Neuron (in vitro differentiated cells): ENCODE measurements around the gene DPH2.

Experiments
- H2AFZ ChIP-seq: one replicate; pipeline ENCODE4 v1.6.1; 2013; ENCODE audit warnings: low read depth, mild to moderate bottlenecking, inconsistent platforms, low read length, moderate library complexity
- H3K27me3 ChIP-seq: one replicate; pipeline ENCODE4 v1.6.1; 2013; ENCODE audit warnings: low read length; ENCODE audit not compliant: insufficient read depth
- H3K36me3 ChIP-seq: one replicate; pipeline ENCODE4 v1.6.1; 2013; ENCODE audit warnings: low read length; ENCODE audit not compliant: insufficient read depth
- H3K4me1 ChIP-seq: one replicate; pipeline ENCODE4 v1.6.1; 2013; ENCODE audit warnings: low read length; ENCODE audit not compliant: insufficient read depth
- H3K4me3 ChIP-seq: 2 replicates; pipeline ENCODE4 v1.5.1; 2013; ENCODE audit warnings: mild to moderate bottlenecking, low read length, moderate library complexity
- H3K9me3 ChIP-seq: one replicate; pipeline ENCODE4 v1.6.1; 2013; ENCODE audit warnings: low read length

Gene DPH2

GRCh38 chr1:43949678-43950077, 20.1 kb upstream of the DPH2 start:
- H3K4me1 ChIP-seq = peaks cover 31% of the 10 kb centered on the region
- H3K36me3 ChIP-seq = peaks cover 10% of the 10 kb centered on the region
- no peaks in the 10 kb centered on the region for H3K9me3 ChIP-seq
- no peaks in the 10 kb centered on the region for H3K27me3 ChIP-seq
- no peak overlapping the region for H2AFZ ChIP-seq
- no peak overlapping the region for H3K4me3 ChIP-seq

GRCh38 chr1:43951021-43951985, 18.5 kb upstream of the DPH2 start:
- H2AFZ ChIP-seq = no peak overlapping the region
- H3K4me1 ChIP-seq = peaks cover 27% of the 10 kb centered on the region
- H3K27me3 ChIP-seq = no peaks in the 10 kb centered on the region
- H3K36me3 ChIP-seq = peaks cover 10% of the 10 kb centered on the region
- no peaks in the 10 kb centered on the region for H3K9me3 ChIP-seq
- no peak overlapping the region for H3K4me3 ChIP-seq

GRCh38 chr1:43952731-43953346, 17.0 kb upstream of the DPH2 start:
- Histone ChIP-seq H2AFZ (no peak overlapping the region), H3K27me3 (no peaks in the 10 kb centered on the region), H3K36me3 (peaks cover 25% of the 10 kb centered on the region), H3K4me1 (peaks cover 19% of the 10 kb centered on the region), H3K9me3 (no peaks in the 10 kb centered on the region), H3K4me3 (no peak overlapping the region)

- Histone ChIP-seq H3K4me1 (peaks cover 14% of the 10 kb centered on the region), H3K4me3 (no peak overlapping the region), H3K9me3 (no peaks in the 10 kb centered on the region), H2AFZ (no peak overlapping the region), H3K27me3 (no peaks in the 10 kb centered on the region), H3K36me3 (peaks cover 28% of the 10 kb centered on the region)
Measured at GRCh38 chr1:43953361-43953760, 16.4 kb upstream of the DPH2 start.

- Histone ChIP-seq H3K4me3 (no peak overlapping the region), H2AFZ (no peak overlapping the region), H3K36me3 (peaks cover 30% of the 10 kb centered on the region), H3K9me3 (no peaks in the 10 kb centered on the region), H3K27me3 (no peaks in the 10 kb centered on the region), H3K4me1 (peaks cover 12% of the 10 kb centered on the region)
Measured at GRCh38 chr1:43954036-43954435, 15.8 kb upstream of the DPH2 start.

- no peaks in the 10 kb centered on the region for H3K27me3 ChIP-seq
- peaks cover 35% of the 10 kb centered on the region for H3K36me3 ChIP-seq
- no peak overlapping the region for H2AFZ ChIP-seq
Measured at GRCh38 chr1:43956234-43956633, 13.6 kb upstream of the DPH2 start.

GRCh38 chr1:43957407-43958040, 12.3 kb upstream of the DPH2 start:
- Histone ChIP-seq H3K27me3 (no peaks in the 10 kb centered on the region), H3K4me1 (peaks cover 12% of the 10 kb centered on the region), H2AFZ (no peak overlapping the region), H3K36me3 (peaks cover 45% of the 10 kb centered on the region), H3K9me3 (no peaks in the 10 kb centered on the region), H3K4me3 (no peak overlapping the region)

More at GRCh38 chr1:43956234-43956633, 13.6 kb upstream of the DPH2 start:
- peaks cover 12% of the 10 kb centered on the region for H3K4me1 ChIP-seq
- no peaks in the 10 kb centered on the region for H3K9me3 ChIP-seq
- no peak overlapping the region for H3K4me3 ChIP-seq

- Histone ChIP-seq H3K9me3 (no peaks in the 10 kb centered on the region), H3K4me1 (peaks cover 3% of the 10 kb centered on the region), H3K27me3 (no peaks in the 10 kb centered on the region), H3K4me3 (no peak overlapping the region), H3K36me3 (peaks cover 50% of the 10 kb centered on the region), H2AFZ (no peak overlapping the region)
Measured at GRCh38 chr1:43958351-43959255, 11.2 kb upstream of the DPH2 start.

GRCh38 chr1:43960798-43961197, 9.0 kb upstream of the DPH2 start:
- Histone ChIP-seq H3K27me3 (no peaks in the 10 kb centered on the region), H3K9me3 (no peaks in the 10 kb centered on the region), H2AFZ (no peak overlapping the region), H3K36me3 (peaks cover 52% of the 10 kb centered on the region), H3K4me1 (no peaks in the 10 kb centered on the region), H3K4me3 (no peak overlapping the region)

- Histone ChIP-seq H3K27me3 (no peaks in the 10 kb centered on the region), H3K9me3 (no peaks in the 10 kb centered on the region), H3K4me3 (no peak overlapping the region), H3K4me1 (no peaks in the 10 kb centered on the region), H3K36me3 (peaks cover 51% of the 10 kb centered on the region), H2AFZ (no peak overlapping the region)
Measured at GRCh38 chr1:43961692-43962091, 8.1 kb upstream of the DPH2 start.

GRCh38 chr1:43962324-43962723, 7.5 kb upstream of the DPH2 start:
- no peak overlapping the region for H2AFZ ChIP-seq
- no peaks in the 10 kb centered on the region for H3K27me3 ChIP-seq
- H3K4me1 ChIP-seq = no peaks in the 10 kb centered on the region
- no peak overlapping the region for H3K4me3 ChIP-seq
- peaks cover 50% of the 10 kb centered on the region for H3K36me3 ChIP-seq
- H3K9me3 ChIP-seq = no peaks in the 10 kb centered on the region

- Histone ChIP-seq H3K36me3 (peaks cover 43% of the 10 kb centered on the region), H2AFZ (no peak overlapping the region), H3K27me3 (no peaks in the 10 kb centered on the region), H3K4me1 (no peaks in the 10 kb centered on the region), H3K9me3 (no peaks in the 10 kb centered on the region), H3K4me3 (no peak overlapping the region)
Measured at GRCh38 chr1:43963006-43963405, 6.8 kb upstream of the DPH2 start.
